Measurements from ENCODE around the gene MAD1L1. TPM values are rescaled to one million over a fixed set of nuclear protein-coding genes. Genes with fewer than 3 reads are reported as not detected.

MAD1L1 gene
- total and polyA plus RNA-seq, 2 of the 8 experiments (the other 6 are each of a cell fraction or from before 2014, with no cell fraction given) = 40.4 to 44.6 TPM

DNA sequence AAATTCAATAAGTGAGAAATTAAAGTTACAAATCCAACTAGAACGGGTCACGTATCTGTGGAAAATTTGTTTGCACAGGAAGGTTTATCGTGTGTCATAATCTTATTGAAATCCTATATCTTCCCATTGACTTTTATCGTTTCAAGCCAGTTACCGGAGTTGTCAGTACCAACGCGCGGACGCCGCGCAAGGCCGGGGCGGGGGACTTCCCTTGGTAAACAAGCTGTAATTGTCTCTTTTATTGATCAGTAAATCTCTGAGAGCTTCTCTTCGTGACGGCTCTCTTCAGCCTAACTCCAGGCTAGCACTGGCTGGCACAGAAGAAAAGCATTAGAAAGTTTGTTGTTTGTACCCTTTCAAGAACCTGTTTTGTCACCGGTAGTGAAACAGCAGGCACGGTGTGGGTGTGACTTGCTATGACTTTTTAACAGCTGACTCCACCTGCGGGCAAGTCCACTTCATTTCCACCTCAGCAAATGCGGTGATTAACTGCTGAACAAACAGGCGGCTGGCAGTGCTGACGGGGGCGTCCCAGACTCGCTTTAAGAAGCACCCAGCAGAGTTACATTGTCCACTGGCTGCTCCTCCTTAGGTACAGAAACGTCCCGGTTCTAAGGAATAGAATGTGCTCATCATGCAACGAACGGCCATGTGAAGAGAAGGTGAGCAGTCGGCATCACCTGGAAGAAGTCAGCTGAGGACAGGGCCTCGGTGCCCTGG lies 215.8 kb downstream of the MAD1L1 start:
- Histone ChIP-seq H2AK5ac (ENCODE audit: low read depth, low read length) (no peak overlapping the region), H4K8ac (ENCODE audit: extremely low read depth, insufficient read depth, low read length) (no peak overlapping the region), H4K20me1 (replicated peaks in 1 of 2; ENCODE audit: control insufficient read depth in 1 of 2, insufficient read depth in 2 of 2, low read length in 2 of 2) (peaks cover 0 to 5% of the 10 kb centered on the region in 2 experiments), H4K91ac (replicated peaks; ENCODE audit: insufficient read length, low read length) (no peak overlapping the region), H3K9ac (replicated peaks in 1 of 4; ENCODE audit: extremely low read depth in 1 of 4, low read depth in 3 of 4, low read length in 3 of 4) (no peak overlapping the region), H2AFZ (ENCODE audit: low read length) (no peak overlapping the region), H3K36me3 (ENCODE audit: control insufficient read depth in 2 of 4, insufficient read depth in 4 of 4, low read length in 3 of 4) (no peaks in the 10 kb centered on the region; a peak in 1 of 8 replicates), H2BK20ac (ENCODE audit: low read length) (no peak overlapping the region), H3K4me1 (replicated peaks in 1 of 4; ENCODE audit: control insufficient read depth in 3 of 4, insufficient read depth in 4 of 4, low read length in 3 of 4) (no peaks in the 10 kb centered on the region; a peak in 1 of 7 replicates), H3K14ac (ENCODE audit: insufficient read length) (no peak overlapping the region), H2BK5ac (ENCODE audit: low read depth, low read length) (no peak overlapping the region), H3K4me2 (ENCODE audit: insufficient read depth in 1 of 2, low read depth in 2 of 2, low read length in 2 of 2) (no peak overlapping the region), H3K18ac (ENCODE audit: extremely low read depth, low read length) (no peak overlapping the region), H3K23ac (ENCODE audit: insufficient read length) (no peak overlapping the region), H2BK12ac (ENCODE audit: low read depth, low read length) (no peak overlapping the region), H3K79me1 (ENCODE audit: low read depth, low read length) (peaks cover 4% of the 10 kb centered on the region), H3K9me3 (ENCODE audit: insufficient read depth in 2 of 2, low read depth in 1 of 2, low read length in 1 of 2) (no peaks in the 10 kb centered on the region), H2BK15ac (ENCODE audit: low read length) (no peak overlapping the region), H4K5ac (ENCODE audit: insufficient read length, low read depth, low read length) (no peak overlapping the region), H3K4ac (replicated peaks; ENCODE audit: insufficient read length, low read depth, low read length) (no peak overlapping the region), H3K27ac (ENCODE audit: low read depth, low read length) (no peak overlapping the region), H2BK120ac (replicated peaks; ENCODE audit: low read depth, low read length) (no peak overlapping the region), H3K23me2 (ENCODE audit: low read depth, low read length) (no peaks in the 10 kb centered on the region), H3K27me3 (replicated peaks in 1 of 4; ENCODE audit: control insufficient read depth in 3 of 4, extremely low read depth in 1 of 4, insufficient read depth in 3 of 4, low read length in 3 of 4) (no peaks in the 10 kb centered on the region), H3K4me3 (ENCODE audit: extremely low read depth in 1 of 4, insufficient read depth in 2 of 4, low read depth in 3 of 4, low read length in 4 of 4) (no peak overlapping the region), H3K56ac (replicated peaks; ENCODE audit: insufficient read length, low read depth, low read length) (no peak overlapping the region), H3K79me2 (ENCODE audit: control insufficient read depth in 1 of 2, insufficient read depth in 2 of 2, low read length in 2 of 2) (no peaks in the 10 kb centered on the region; a peak in 1 of 4 replicates)
- POLR2A ChIA-PET (ENCODE audit: partially characterized antibody) = no interaction called here
- WGBS, 2 experiments (ENCODE audit: extremely low coverage in 1 of 2, insufficient coverage in 1 of 2, insufficient read length in 1 of 2, insufficient replicate concordance in 2 of 2, low coverage in 1 of 2, low lambda C conversion rate in 2 of 2, missing lambda C conversion rate in 1 of 2) = 86% methylated on average over 29 of the region's 29 CpGs; no CpG with 5 or more reads in 1 of the 2 experiments
- FAIRE-seq (no peak), DNase-seq (ENCODE audit: low read depth in 1 of 2, low spot score in 2 of 2) (no peak)
- CTCF ChIA-PET (ENCODE audit: partially characterized antibody) = interaction anchor here (0.6 to 1.5 kb wide), 6 partner anchors 9 to 858 kb away, joined by 3 to 4 read pairs (median 4); no protein-coding TSS in a partner anchor
- TF ChIP-seq SIRT6 (IDR thresholded peaks at IDR 0.05; ENCODE audit: low read length) = no peak
- TF ChIP-seq EZH2 (IDR thresholded peaks at IDR 0.05; ENCODE audit: low read depth, low read length, severe bottlenecking) = no peak
- TF ChIP-seq SAP30 (IDR thresholded peaks at IDR 0.05; ENCODE audit: insufficient read depth, insufficient replicate concordance, low read length) = no peak
- no peak for TF ChIP-seq RNF2 (IDR thresholded peaks at IDR 0.05; ENCODE audit: borderline replicate concordance, low read depth, low read length, missing control alignments, poor library complexity, severe bottlenecking)
- no peak for TF ChIP-seq USF2 (IDR thresholded peaks at IDR 0.05; ENCODE audit: low read length)
- no peak for TF ChIP-seq BCL11A (IDR thresholded peaks at IDR 0.05; ENCODE audit: low read depth in 2 of 2, low read length in 2 of 2)
- no peak for TF ChIP-seq KDM4A (IDR thresholded peaks at IDR 0.05; ENCODE audit: low read depth, low read length, severe bottlenecking)
- no peak for TF ChIP-seq RBBP5 (IDR thresholded peaks at IDR 0.05; ENCODE audit: borderline replicate concordance, low read depth, low read length)
- no peak for TF ChIP-seq TCF12 (IDR thresholded peaks at IDR 0.05; ENCODE audit: low read depth, low read length)
